Central memory CD4-positive, alpha-beta T cell (primary cell): ENCODE results near the gene GRK5.

Experiments used
- DNase-seq: peaks from one replicate; pipeline ENCODE4 v3.0.0; 2022

Gene GRK5

GRCh38 chr10:119320981-119321380 lies 113.6 kb downstream of the GRK5 start:
- DNase-seq = no peak

GRCh38 chr10:119323085-119324016 lies 116.0 kb downstream of the GRK5 start:
- no peak for DNase-seq

- DNase-seq = no peak
Observed at GRCh38 chr10:119325131-119325530, 117.8 kb downstream of the GRK5 start.

GRCh38 chr10:119326167-119326566 lies 118.8 kb downstream of the GRK5 start:
- DNase-seq = no peak

- no peak for DNase-seq
Observed at GRCh38 chr10:119327096-119327745, 119.8 kb downstream of the GRK5 start.

- DNase-seq = no peak
Observed at GRCh38 chr10:119328223-119328622, 120.9 kb downstream of the GRK5 start.

GRCh38 chr10:119330342-119330741 lies 123.0 kb downstream of the GRK5 start:
- DNase-seq = no peak

GRCh38 chr10:119331061-119331460 lies 123.7 kb downstream of the GRK5 start:
- DNase-seq = no peak

- no peak for DNase-seq
Observed at GRCh38 chr10:119333146-119333792, 125.9 kb downstream of the GRK5 start.

GRCh38 chr10:119335671-119336353 lies 128.4 kb downstream of the GRK5 start:
- DNase-seq = no peak

GRCh38 chr10:119336599-119336998 lies 129.2 kb downstream of the GRK5 start:
- DNase-seq = no peak

- no peak for DNase-seq
Observed at GRCh38 chr10:119337223-119337622, 129.9 kb downstream of the GRK5 start.

GRCh38 chr10:119337796-119338432 lies 130.5 kb downstream of the GRK5 start:
- DNase-seq = no peak

- DNase-seq = no peak
Observed at GRCh38 chr10:119339109-119339508, 131.7 kb downstream of the GRK5 start.

GRCh38 chr10:119340893-119341458 lies 133.6 kb downstream of the GRK5 start:
- no peak for DNase-seq

GRCh38 chr10:119341459-119342301 lies 134.3 kb downstream of the GRK5 start:
- DNase-seq = no peak

- no peak for DNase-seq
Observed at GRCh38 chr10:119342335-119342734, 135.0 kb downstream of the GRK5 start.

GRCh38 chr10:119343011-119343601 lies 135.7 kb downstream of the GRK5 start:
- DNase-seq = no peak

GRCh38 chr10:119344381-119344780 lies 137.0 kb downstream of the GRK5 start:
- DNase-seq = no peak

GRCh38 chr10:119346095-119346832 lies 138.9 kb downstream of the GRK5 start:
- DNase-seq = no peak
